OCI-LY7 (cell line): ENCODE measurements around the gene PAPSS1.

ENCODE experiments used
- CTCF ChIP-seq: fragments of 200-600 bp; sonication (generic); conservative IDR thresholded peaks from 2 replicates; pipeline ENCODE4 v1.5.1; 2014; ENCODE audit warnings: mild to moderate bottlenecking, antibody characterized with exemption, low read length, moderate library complexity, mixed read lengths
- EZH2phosphoT487 ChIP-seq: fragments of 200-600 bp; sonication (generic); IDR thresholded peaks from 2 replicates; pipeline ENCODE4 v1.6.1; 2018; ENCODE audit warnings: low read depth, borderline replicate concordance, mild to moderate bottlenecking, mixed run types, antibody characterized with exemption, low read length, moderate library complexity, mixed read lengths

GRCh38 chr4:107658400-107659336, 61.4 kb downstream of the PAPSS1 start:
- TF ChIP-seq CTCF (no peak), EZH2phosphoT487 (no peak)
